Right hindlimb (tissue), 1 donor: ENCODE measurements around the gene CRHR1.
"Not testable (repeated sequence)": the region's sequence is repeated elsewhere in the genome, so short reads cannot be mapped to it uniquely, and the experiment has no call there.

Source experiments
- DNase-seq: peaks from one replicate; pipeline ENCODE4 v3.0.0-alpha.2; 2018

The CRHR1 gene

GRCh38 chr17:45847101-45847500 lies 63.0 kb downstream of the CRHR1 start:
- no peak for DNase-seq

GRCh38 chr17:45847747-45848146 lies 63.6 kb downstream of the CRHR1 start:
- DNase-seq, result no peak

- no peak for DNase-seq
Measured at GRCh38 chr17:45848405-45848804, 64.3 kb downstream of the CRHR1 start.

- DNase-seq, result no peak
Measured at GRCh38 chr17:45848868-45849535, 64.9 kb downstream of the CRHR1 start.

- no peak for DNase-seq
Measured at GRCh38 chr17:45849536-45849990, 65.4 kb downstream of the CRHR1 start.

- no peak for DNase-seq
Measured at GRCh38 chr17:45850011-45850410, 65.9 kb downstream of the CRHR1 start.

GRCh38 chr17:45850468-45850867 lies 66.3 kb downstream of the CRHR1 start:
- no peak for DNase-seq

- DNase-seq, result no peak
Measured at GRCh38 chr17:45851022-45851421, 66.9 kb downstream of the CRHR1 start.

GRCh38 chr17:45851464-45851863 lies 67.3 kb downstream of the CRHR1 start:
- DNase-seq, result no peak

- DNase-seq, result no peak
Measured at GRCh38 chr17:45851873-45852272, 67.8 kb downstream of the CRHR1 start.

- peak; percentile 63 for DNase-seq
Measured at GRCh38 chr17:45852535-45853297, 68.6 kb downstream of the CRHR1 start.

- no peak for DNase-seq
Measured at GRCh38 chr17:45854209-45854608, 70.1 kb downstream of the CRHR1 start.

GRCh38 chr17:45855691-45856336 lies 71.7 kb downstream of the CRHR1 start:
- DNase-seq, result no peak

- DNase-seq, result peak; percentile 51
Measured at GRCh38 chr17:45857977-45858708, 74.0 kb downstream of the CRHR1 start.

- DNase-seq, result no peak
Measured at GRCh38 chr17:45861165-45861564, 77.0 kb downstream of the CRHR1 start.

- not testable (repeated sequence) for DNase-seq
Measured at GRCh38 chr17:45862127-45862526, 78.0 kb downstream of the CRHR1 start.

GRCh38 chr17:45863857-45864654 lies 79.9 kb downstream of the CRHR1 start:
- DNase-seq, result no peak

GRCh38 chr17:45867171-45867570 lies 83.1 kb downstream of the CRHR1 start:
- DNase-seq, result no peak

GRCh38 chr17:45867702-45868101 lies 83.6 kb downstream of the CRHR1 start:
- DNase-seq, result no peak

- DNase-seq, result no peak
Measured at GRCh38 chr17:45868276-45868675, 84.2 kb downstream of the CRHR1 start.

- DNase-seq, result no peak
Measured at GRCh38 chr17:45869676-45870341, 85.7 kb downstream of the CRHR1 start.
